GM23338 (cell line): ENCODE measurements around the gene CASQ2. TPM values are rescaled to one million over a fixed set of nuclear protein-coding genes. Genes with fewer than 3 reads are reported as not detected.

Experiments used
- ATAC-seq: fragments of 200-7000 bp; cut with Tn5 transposase; 3 replicates; pipeline ENCODE4 v1.9.1; 2020
- DNase-seq: peaks from one replicate; pipeline ENCODE4 v3.0.0-alpha.2; 2015; ENCODE audit warnings: low spot score
- H2AFZ ChIP-seq: fragments of 200-600 bp; sonication (generic); 2 replicates; pipeline ENCODE4 v1.8.0; 2016; ENCODE audit warnings: antibody characterized with exemption, mild to moderate bottlenecking, moderate library complexity
- H3F3A ChIP-seq: fragments of 200-600 bp; sonication (generic); replicated peaks from 2 replicates; pipeline ENCODE4 v1.8.0; 2017; ENCODE audit warnings: antibody characterized with exemption, mixed run types, low read depth
- H3K27ac ChIP-seq: fragments of 200-600 bp; sonication (generic); 2 replicates; pipeline ENCODE4 v1.6.1; 2016; ENCODE audit warnings: low read depth
- H3K27me3 ChIP-seq: fragments of 200-600 bp; sonication (generic); 2 replicates; pipeline ENCODE4 v1.8.0; 2016; ENCODE audit warnings: mild to moderate bottlenecking, mixed run types, moderate library complexity; ENCODE audit not compliant: insufficient read depth
- H3K36me3 ChIP-seq: fragments of 200-600 bp; sonication (generic); 2 replicates; pipeline ENCODE4 v1.8.0; 2016; ENCODE audit warnings: mild to moderate bottlenecking; ENCODE audit not compliant: insufficient read depth
- H3K4me1 ChIP-seq: fragments of 200-600 bp; sonication (generic); 2 replicates; pipeline ENCODE4 v1.8.0; 2016; ENCODE audit warnings: mild to moderate bottlenecking, moderate library complexity; ENCODE audit not compliant: insufficient read depth
- H3K4me2 ChIP-seq: fragments of 200-600 bp; sonication (generic); 2 replicates; pipeline ENCODE4 v1.7.1; 2017; ENCODE audit warnings: mixed run types
- H3K4me3 ChIP-seq: fragments of 200-600 bp; sonication (generic); 2 replicates; pipeline ENCODE4 v1.6.1; 2016; ENCODE audit warnings: mixed run types
- H3K79me2 ChIP-seq: fragments of 200-600 bp; sonication (generic); replicated peaks from 2 replicates; pipeline ENCODE4 v1.8.0; 2017; ENCODE audit warnings: mild to moderate bottlenecking; ENCODE audit not compliant: insufficient read depth
- H3K9me2 ChIP-seq: fragments of 200-600 bp; sonication (generic); 2 replicates; pipeline ENCODE4 v1.8.0; 2017; ENCODE audit not compliant: insufficient read depth
- H4K20me1 ChIP-seq: fragments of 200-600 bp; sonication (generic); replicated peaks from 2 replicates; pipeline ENCODE4 v1.8.0; 2017; ENCODE audit warnings: mild to moderate bottlenecking; ENCODE audit not compliant: insufficient read depth
- H3K27ac Mint-ChIP-seq: 2 replicates; pipeline ENCODE4 v1.8.0; 2020; ENCODE audit warnings: inconsistent platforms, mild to moderate bottlenecking, moderate library complexity, mixed read lengths
- H3K27me3 Mint-ChIP-seq: 3 replicates; pipeline ENCODE4 v1.8.0; 2022; ENCODE audit warnings: low read depth, mild to moderate bottlenecking, moderate library complexity, mixed read lengths, inconsistent platforms; ENCODE audit not compliant: insufficient read depth, poor library complexity
- H3K36me3 Mint-ChIP-seq: 3 replicates; pipeline ENCODE4 v1.8.0; 2021; ENCODE audit warnings: low read depth, mild to moderate bottlenecking, inconsistent platforms, moderate library complexity, mixed read lengths
- H3K4me1 Mint-ChIP-seq: 3 replicates; pipeline ENCODE4 v1.8.0; 2020; ENCODE audit warnings: mild to moderate bottlenecking, inconsistent platforms, mixed read lengths
- H3K4me3 Mint-ChIP-seq: 3 replicates; pipeline ENCODE4 v1.8.0; 2021; ENCODE audit warnings: moderate library complexity, mild to moderate bottlenecking, inconsistent platforms, mixed read lengths
- H3K9me3 Mint-ChIP-seq: 3 replicates; pipeline ENCODE4 v1.8.0; 2020; ENCODE audit warnings: moderate library complexity, mild to moderate bottlenecking, inconsistent platforms, mixed read lengths
- CREB1 ChIP-seq: fragments of 250-450 bp; sonication (Bioruptor Pico); IDR thresholded peaks from 2 replicates; pipeline ENCODE4 v1.5.0; 2020; ENCODE audit warnings: low read depth, mild to moderate bottlenecking, moderate library complexity
- CTCF ChIP-seq, 2 experiments: fragments of 200-600 bp in 1 of 2; sonication (generic) in 1 of 2; conservative IDR thresholded peaks; 2 replicates each; pipeline versions ENCODE4 v1.5.1 to v1.6.1; 2016 to 2017; ENCODE audit warnings: antibody characterized with exemption in 2 of 2, low read depth in 2 of 2, mild to moderate bottlenecking in 2 of 2, moderate library complexity in 1 of 2
- JUNB ChIP-seq: IDR thresholded peaks from one replicate; pipeline ENCODE4 v1.6.1; 2016; ENCODE audit warnings: antibody characterized with exemption; ENCODE audit not compliant: unreplicated experiment
- NANOG ChIP-seq: IDR thresholded peaks from 2 replicates; pipeline ENCODE4 v1.6.1; 2016; ENCODE audit warnings: antibody characterized with exemption, borderline replicate concordance
- POLR2AphosphoS5 ChIP-seq: IDR thresholded peaks from 2 replicates; pipeline ENCODE4 v1.6.1; 2016; ENCODE audit warnings: antibody characterized with exemption, low read depth
- STAT1 ChIP-seq: IDR thresholded peaks from one replicate; pipeline ENCODE4 v1.6.1; 2016; ENCODE audit warnings: antibody characterized with exemption; ENCODE audit not compliant: unreplicated experiment
- ZNF114 ChIP-seq: fragments of 250-450 bp; sonication (Bioruptor Pico); IDR thresholded peaks from 2 replicates; pipeline ENCODE4 v1.5.0; 2020; ENCODE audit warnings: mild to moderate bottlenecking, moderate library complexity
- ZNF331 ChIP-seq: fragments of 250-450 bp; sonication (Bioruptor Pico); IDR thresholded peaks from 2 replicates; pipeline ENCODE4 v1.5.0; 2020; ENCODE audit warnings: low read depth, mild to moderate bottlenecking, moderate library complexity
- polyA plus RNA-seq: library from polyadenylated mRNA; unstranded; fragments of >200 nt; fragmentation: Nextera tagmentation; extraction: Ambion mirVana; gene quantifications from 2 replicates; pipeline ENCODE4 v1.2.1, GENCODE V29; 2016
- total RNA-seq: library from RNA; depleted of rRNA; stranded (reverse); fragments of >200 nt; shearing (Covaris generic); gene quantifications from 2 replicates; pipeline ENCODE4 v1.2.3, GENCODE V29; 2014
- TF ChIP-seq, protein P1 (sequence below): IDR thresholded peaks from one replicate; pipeline ENCODE4 v1.6.1; 2018; ENCODE audit warnings: antibody characterized with exemption; ENCODE audit not compliant: unreplicated experiment
- TF ChIP-seq, protein P2 (sequence below): fragments of 250-450 bp; sonication (Bioruptor Pico); IDR thresholded peaks from 2 replicates; pipeline ENCODE4 v1.5.0; 2020; ENCODE audit warnings: mild to moderate bottlenecking, moderate library complexity

CASQ2 gene
- total and polyA plus RNA-seq, 2 experiments from 2014 or later: not detected

DNA sequence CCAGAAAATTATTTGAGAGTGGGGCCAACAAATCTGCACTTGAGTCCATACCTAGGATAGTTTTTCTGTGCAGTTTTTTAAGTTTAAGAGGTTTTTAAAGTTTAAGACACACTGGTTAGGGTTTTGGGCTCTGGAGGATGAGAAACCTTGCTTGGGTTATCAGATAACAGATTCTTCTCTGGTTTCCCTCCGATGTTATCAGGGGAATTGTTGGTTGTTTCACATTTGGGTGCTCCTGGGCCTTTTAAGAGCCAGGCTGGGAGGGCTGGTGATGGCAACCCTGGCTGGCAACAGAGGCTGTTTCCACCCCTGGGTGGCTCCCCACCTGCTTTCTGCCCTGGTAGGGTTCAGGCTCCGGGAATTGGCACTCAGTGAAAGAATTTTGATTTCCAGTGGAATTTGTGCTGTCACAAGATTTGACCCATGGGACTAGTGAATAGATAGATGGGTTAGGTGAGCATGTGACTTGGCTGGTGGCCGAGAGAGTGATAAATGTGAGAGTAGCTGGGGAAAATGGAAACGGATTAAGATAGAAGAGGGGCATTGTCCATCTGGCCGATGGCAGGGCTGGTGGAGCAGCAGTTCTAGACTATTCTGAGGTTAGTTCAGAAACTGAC lies 111.9 kb downstream of the CASQ2 start (continued):
- no peak for TF ChIP-seq POLR2AphosphoS5
- TF ChIP-seq CTCF (conservative IDR thresholded peaks at IDR 0.05; ENCODE audit: low read depth in 2 of 2): no peak

GRCh38 chr1:115655916-115656315 lies 112.6 kb downstream of the CASQ2 start:
- H3K4me1 ChIP-seq: peaks cover 30% of the 10 kb centered on the region
- H3K27me3 ChIP-seq: no peaks in the 10 kb centered on the region
- Mint-ChIP-seq H3K9me3 (no peaks in the 10 kb centered on the region), H3K4me3 (no peak overlapping the region), H3K36me3 (peaks cover 29% of the 10 kb centered on the region), H3K27me3 (peaks cover 2% of the 10 kb centered on the region), H3K4me1 (peaks cover 47% of the 10 kb centered on the region), H3K27ac (no peak overlapping the region)
- no peak overlapping the region for H3K4me2 ChIP-seq
- peaks cover 57% of the 10 kb centered on the region for H3K79me2 ChIP-seq
- H3K36me3 ChIP-seq: no peaks in the 10 kb centered on the region
- no peak for DNase-seq
- no peaks in the 10 kb centered on the region; the same call in none of the 2 replicates for H4K20me1 ChIP-seq
- no peak overlapping the region for H3K4me3 ChIP-seq
- no peak for ATAC-seq
- H3K27ac ChIP-seq: no peak overlapping the region
- no peak overlapping the region for H2AFZ ChIP-seq
- no peaks in the 10 kb centered on the region for H3F3A ChIP-seq
- 0 out of 2 replicates have a peak, but pooled peaks cover 5% of the 10 kb centered on the region for H3K9me2 ChIP-seq
- TF ChIP-seq, protein P1, sequence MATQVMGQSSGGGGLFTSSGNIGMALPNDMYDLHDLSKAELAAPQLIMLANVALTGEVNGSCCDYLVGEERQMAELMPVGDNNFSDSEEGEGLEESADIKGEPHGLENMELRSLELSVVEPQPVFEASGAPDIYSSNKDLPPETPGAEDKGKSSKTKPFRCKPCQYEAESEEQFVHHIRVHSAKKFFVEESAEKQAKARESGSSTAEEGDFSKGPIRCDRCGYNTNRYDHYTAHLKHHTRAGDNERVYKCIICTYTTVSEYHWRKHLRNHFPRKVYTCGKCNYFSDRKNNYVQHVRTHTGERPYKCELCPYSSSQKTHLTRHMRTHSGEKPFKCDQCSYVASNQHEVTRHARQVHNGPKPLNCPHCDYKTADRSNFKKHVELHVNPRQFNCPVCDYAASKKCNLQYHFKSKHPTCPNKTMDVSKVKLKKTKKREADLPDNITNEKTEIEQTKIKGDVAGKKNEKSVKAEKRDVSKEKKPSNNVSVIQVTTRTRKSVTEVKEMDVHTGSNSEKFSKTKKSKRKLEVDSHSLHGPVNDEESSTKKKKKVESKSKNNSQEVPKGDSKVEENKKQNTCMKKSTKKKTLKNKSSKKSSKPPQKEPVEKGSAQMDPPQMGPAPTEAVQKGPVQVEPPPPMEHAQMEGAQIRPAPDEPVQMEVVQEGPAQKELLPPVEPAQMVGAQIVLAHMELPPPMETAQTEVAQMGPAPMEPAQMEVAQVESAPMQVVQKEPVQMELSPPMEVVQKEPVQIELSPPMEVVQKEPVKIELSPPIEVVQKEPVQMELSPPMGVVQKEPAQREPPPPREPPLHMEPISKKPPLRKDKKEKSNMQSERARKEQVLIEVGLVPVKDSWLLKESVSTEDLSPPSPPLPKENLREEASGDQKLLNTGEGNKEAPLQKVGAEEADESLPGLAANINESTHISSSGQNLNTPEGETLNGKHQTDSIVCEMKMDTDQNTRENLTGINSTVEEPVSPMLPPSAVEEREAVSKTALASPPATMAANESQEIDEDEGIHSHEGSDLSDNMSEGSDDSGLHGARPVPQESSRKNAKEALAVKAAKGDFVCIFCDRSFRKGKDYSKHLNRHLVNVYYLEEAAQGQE: no peak
- TF ChIP-seq, protein P2, sequence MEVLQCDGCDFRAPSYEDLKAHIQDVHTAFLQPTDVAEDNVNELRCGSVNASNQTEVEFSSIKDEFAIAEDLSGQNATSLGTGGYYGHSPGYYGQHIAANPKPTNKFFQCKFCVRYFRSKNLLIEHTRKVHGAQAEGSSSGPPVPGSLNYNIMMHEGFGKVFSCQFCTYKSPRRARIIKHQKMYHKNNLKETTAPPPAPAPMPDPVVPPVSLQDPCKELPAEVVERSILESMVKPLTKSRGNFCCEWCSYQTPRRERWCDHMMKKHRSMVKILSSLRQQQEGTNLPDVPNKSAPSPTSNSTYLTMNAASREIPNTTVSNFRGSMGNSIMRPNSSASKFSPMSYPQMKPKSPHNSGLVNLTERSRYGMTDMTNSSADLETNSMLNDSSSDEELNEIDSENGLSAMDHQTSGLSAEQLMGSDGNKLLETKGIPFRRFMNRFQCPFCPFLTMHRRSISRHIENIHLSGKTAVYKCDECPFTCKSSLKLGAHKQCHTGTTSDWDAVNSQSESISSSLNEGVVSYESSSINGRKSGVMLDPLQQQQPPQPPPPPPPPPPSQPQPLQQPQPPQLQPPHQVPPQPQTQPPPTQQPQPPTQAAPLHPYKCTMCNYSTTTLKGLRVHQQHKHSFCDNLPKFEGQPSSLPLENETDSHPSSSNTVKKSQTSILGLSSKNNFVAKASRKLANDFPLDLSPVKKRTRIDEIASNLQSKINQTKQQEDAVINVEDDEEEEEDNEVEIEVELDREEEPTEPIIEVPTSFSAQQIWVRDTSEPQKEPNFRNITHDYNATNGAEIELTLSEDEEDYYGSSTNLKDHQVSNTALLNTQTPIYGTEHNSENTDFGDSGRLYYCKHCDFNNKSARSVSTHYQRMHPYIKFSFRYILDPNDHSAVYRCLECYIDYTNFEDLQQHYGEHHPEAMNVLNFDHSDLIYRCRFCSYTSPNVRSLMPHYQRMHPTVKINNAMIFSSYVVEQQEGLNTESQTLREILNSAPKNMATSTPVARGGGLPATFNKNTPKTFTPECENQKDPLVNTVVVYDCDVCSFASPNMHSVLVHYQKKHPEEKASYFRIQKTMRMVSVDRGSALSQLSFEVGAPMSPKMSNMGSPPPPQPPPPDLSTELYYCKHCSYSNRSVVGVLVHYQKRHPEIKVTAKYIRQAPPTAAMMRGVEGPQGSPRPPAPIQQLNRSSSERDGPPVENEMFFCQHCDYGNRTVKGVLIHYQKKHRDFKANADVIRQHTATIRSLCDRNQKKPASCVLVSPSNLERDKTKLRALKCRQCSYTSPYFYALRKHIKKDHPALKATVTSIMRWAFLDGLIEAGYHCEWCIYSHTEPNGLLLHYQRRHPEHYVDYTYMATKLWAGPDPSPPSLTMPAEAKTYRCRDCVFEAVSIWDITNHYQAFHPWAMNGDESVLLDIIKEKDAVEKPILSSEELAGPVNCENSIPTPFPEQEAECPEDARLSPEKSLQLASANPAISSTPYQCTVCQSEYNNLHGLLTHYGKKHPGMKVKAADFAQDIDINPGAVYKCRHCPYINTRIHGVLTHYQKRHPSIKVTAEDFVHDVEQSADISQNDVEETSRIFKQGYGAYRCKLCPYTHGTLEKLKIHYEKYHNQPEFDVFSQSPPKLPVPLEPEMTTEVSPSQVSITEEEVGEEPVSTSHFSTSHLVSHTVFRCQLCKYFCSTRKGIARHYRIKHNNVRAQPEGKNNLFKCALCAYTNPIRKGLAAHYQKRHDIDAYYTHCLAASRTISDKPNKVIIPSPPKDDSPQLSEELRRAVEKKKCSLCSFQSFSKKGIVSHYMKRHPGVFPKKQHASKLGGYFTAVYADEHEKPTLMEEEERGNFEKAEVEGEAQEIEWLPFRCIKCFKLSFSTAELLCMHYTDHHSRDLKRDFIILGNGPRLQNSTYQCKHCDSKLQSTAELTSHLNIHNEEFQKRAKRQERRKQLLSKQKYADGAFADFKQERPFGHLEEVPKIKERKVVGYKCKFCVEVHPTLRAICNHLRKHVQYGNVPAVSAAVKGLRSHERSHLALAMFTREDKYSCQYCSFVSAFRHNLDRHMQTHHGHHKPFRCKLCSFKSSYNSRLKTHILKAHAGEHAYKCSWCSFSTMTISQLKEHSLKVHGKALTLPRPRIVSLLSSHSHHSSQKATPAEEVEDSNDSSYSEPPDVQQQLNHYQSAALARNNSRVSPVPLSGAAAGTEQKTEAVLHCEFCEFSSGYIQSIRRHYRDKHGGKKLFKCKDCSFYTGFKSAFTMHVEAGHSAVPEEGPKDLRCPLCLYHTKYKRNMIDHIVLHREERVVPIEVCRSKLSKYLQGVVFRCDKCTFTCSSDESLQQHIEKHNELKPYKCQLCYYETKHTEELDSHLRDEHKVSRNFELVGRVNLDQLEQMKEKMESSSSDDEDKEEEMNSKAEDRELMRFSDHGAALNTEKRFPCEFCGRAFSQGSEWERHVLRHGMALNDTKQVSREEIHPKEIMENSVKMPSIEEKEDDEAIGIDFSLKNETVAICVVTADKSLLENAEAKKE (CRISPR knock-in tag): no peak
- TF ChIP-seq CREB1 (CRISPR knock-in tag) (no peak), ZNF114 (no peak), JUNB (no peak), CTCF (conservative IDR thresholded peaks at IDR 0.05; ENCODE audit: low read depth in 2 of 2) (no peak), NANOG (no peak), STAT1 (no peak), ZNF331 (CRISPR knock-in tag) (no peak), POLR2AphosphoS5 (no peak)
